Cardiac muscle cell (in vitro differentiated cells and primary cell): ENCODE results near the gene MAPK1. TPM values are rescaled to one million over a fixed set of nuclear protein-coding genes. Genes with fewer than 3 reads are reported as not detected.
"Not testable (repeated sequence)": the region's sequence is repeated elsewhere in the genome, so short reads cannot be mapped to it uniquely, and the experiment has no call there.

Experiments
- DNase-seq, 2 donors: peaks; one replicate each; pipeline versions ENCODE4 v3.0.0 to v3.0.0-alpha.2; 2010 to 2017; ENCODE audit warnings: low read depth in 1 of 2, low spot score in 1 of 2
- H3K27ac ChIP-seq: fragments of 200-600 bp; sonication (generic); 2 replicates; pipeline ENCODE4 v1.5.1; 2016
- H3K27me3 ChIP-seq: fragments of 200-600 bp; sonication (generic); 2 replicates; pipeline ENCODE4 v1.6.0; 2016; ENCODE audit warnings: control low read depth
- H3K36me3 ChIP-seq: fragments of 200-600 bp; sonication (generic); 2 replicates; pipeline ENCODE4 v1.5.1; 2016; ENCODE audit warnings: control low read depth
- H3K4me1 ChIP-seq: fragments of 200-600 bp; sonication (generic); 2 replicates; pipeline ENCODE4 v1.8.1; 2017; ENCODE audit warnings: low read depth, mild to moderate bottlenecking, mixed run types
- H3K4me3 ChIP-seq: fragments of 200-600 bp; sonication (generic); 2 replicates; pipeline ENCODE4 v1.5.1; 2016; ENCODE audit warnings: mild to moderate bottlenecking
- H3K9me3 ChIP-seq: fragments of 200-600 bp; sonication (generic); 2 replicates; pipeline ENCODE4 v1.5.1; 2017; ENCODE audit warnings: low read depth, mild to moderate bottlenecking, control low read depth
- polyA plus RNA-seq: library from polyadenylated mRNA; unstranded; fragments of >200 nt; fragmentation: Nextera tagmentation; extraction: Ambion mirVana; gene quantifications from 2 replicates; pipeline ENCODE4 v1.2.1, GENCODE V29; 2016
- total RNA-seq: library from RNA; depleted of rRNA; stranded (reverse); fragments of >200 nt; gene quantifications from 2 replicates; pipeline ENCODE4 v1.2.3, GENCODE V29; 2016
- TF ChIP-seq, protein P1 (sequence below): IDR thresholded peaks from 2 replicates; pipeline ENCODE4 v1.5.1; 2012; ENCODE audit warnings: low read depth, mild to moderate bottlenecking, low read length

MAPK1 gene
- total and polyA plus RNA-seq, 2 experiments from 2014 or later, result 32.7 to 72.1 TPM

DNA sequence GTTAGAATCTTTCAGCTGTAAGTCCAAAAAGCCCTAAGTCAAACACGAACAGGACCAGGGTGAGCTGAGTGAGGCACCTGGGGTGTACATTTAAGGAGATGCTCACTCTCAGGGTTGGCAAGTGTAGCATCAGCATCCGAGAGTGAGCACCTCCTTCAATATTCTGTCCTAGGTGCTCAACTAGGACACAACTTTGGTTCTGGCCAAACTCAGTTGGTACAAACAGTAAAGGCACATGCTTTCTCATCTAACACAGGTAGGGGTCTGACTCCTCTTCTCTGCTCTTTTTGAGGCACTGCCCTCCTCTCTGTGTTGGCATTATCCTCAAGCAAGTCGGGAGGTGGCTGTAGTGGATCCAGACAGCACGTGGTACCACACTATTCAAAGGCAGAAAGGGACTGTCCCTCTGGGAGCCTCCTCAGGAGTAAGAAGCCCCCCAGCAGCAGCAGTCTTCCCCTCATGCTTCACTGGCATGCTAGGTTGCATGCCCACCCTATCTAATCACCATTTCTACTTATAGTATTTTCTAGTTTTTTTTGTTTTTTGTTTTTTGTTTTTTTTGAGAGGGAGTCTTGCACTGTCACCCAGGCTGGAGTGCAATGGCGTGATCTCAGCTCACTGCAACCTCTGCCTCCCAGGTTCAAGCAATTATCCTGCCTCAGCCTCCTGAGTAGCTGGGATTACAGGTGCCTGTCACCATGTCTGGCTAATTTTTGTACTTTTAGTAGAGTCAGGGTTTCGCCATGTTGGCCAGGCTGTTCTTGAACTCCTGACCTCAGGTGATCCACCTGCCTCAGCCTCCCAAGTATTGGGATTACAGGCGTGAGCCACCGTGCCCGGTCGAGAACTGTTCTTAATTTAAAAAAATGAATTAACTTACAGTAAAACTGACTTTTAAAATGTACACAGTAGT lies 14.7 kb upstream of the MAPK1 start:
- TF ChIP-seq, protein P1, sequence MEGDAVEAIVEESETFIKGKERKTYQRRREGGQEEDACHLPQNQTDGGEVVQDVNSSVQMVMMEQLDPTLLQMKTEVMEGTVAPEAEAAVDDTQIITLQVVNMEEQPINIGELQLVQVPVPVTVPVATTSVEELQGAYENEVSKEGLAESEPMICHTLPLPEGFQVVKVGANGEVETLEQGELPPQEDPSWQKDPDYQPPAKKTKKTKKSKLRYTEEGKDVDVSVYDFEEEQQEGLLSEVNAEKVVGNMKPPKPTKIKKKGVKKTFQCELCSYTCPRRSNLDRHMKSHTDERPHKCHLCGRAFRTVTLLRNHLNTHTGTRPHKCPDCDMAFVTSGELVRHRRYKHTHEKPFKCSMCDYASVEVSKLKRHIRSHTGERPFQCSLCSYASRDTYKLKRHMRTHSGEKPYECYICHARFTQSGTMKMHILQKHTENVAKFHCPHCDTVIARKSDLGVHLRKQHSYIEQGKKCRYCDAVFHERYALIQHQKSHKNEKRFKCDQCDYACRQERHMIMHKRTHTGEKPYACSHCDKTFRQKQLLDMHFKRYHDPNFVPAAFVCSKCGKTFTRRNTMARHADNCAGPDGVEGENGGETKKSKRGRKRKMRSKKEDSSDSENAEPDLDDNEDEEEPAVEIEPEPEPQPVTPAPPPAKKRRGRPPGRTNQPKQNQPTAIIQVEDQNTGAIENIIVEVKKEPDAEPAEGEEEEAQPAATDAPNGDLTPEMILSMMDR, result no peak
- no peaks in the 10 kb centered on the region for H3K9me3 ChIP-seq

DNA sequence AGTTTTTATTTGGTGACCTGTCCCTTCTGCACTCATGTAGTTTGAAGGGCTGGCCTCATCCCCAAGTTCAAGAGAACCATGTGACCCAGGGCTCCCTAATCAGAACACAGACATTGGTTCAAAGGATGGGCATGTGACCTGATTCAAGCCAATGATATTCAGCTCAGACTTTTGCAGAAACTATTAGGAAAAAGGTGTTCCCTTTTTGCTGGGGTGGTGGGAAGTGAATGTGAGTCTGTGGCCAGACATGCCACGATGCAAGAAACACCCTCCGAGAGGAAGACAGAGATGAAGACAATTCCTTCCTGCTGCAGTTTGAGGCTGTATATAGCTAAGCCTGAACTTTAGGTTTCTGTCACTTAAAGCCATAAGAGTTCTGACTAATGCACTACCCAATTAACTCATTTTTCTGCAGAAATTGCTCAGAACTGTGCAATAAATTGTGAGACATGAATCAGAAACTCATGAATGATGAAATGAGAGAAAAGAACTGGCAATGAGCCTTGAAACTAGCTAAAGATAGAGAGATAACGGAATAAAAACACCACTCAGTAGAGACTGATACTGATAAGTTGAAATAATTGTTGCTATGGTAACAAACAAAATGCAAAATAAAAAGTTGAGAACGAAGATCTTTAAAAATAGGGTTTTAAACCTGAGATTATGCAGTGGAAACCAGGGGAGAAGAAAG lies 9.2 kb upstream of the MAPK1 start:
- peak in 1 of 2 donors; percentile 80 for DNase-seq
- H3K4me1 ChIP-seq, result no peaks in the 10 kb centered on the region
- H3K27me3 ChIP-seq, result no peaks in the 10 kb centered on the region
- H3K4me3 ChIP-seq, result no peak overlapping the region
- no peaks in the 10 kb centered on the region for H3K9me3 ChIP-seq
- no peak overlapping the region for H3K27ac ChIP-seq
- no peaks in the 10 kb centered on the region for H3K36me3 ChIP-seq
- TF ChIP-seq, protein P1, result no peak

More for the DNA sequence above, 14.7 kb upstream of the MAPK1 start:
- H3K4me1 ChIP-seq, result no peaks in the 10 kb centered on the region
- DNase-seq, result no peak
- no peak overlapping the region for H3K27ac ChIP-seq
- no peaks in the 10 kb centered on the region for H3K36me3 ChIP-seq
- H3K4me3 ChIP-seq, result no peak overlapping the region
- no peaks in the 10 kb centered on the region for H3K27me3 ChIP-seq

DNA sequence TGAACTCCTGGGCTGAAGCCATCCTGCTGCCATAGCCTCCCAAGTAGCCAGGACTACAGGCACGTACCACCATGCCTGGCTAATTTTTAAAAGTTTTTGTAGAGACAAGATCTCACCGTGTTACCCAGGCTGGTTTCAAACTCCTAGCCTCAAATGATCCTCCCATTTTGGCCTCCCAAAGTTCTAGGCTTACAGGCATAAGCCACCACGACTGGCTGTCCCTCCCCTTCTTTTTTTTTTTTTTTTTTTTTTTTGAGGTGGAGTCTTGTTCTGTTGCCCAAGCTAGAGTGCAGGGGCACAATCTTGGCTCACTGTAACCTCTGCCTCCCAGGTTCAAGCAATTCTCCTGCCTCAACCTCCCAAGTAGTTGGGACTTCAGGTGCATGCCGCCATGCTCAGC lies 7.5 kb upstream of the MAPK1 start:
- DNase-seq, result not testable (repeated sequence)

DNA sequence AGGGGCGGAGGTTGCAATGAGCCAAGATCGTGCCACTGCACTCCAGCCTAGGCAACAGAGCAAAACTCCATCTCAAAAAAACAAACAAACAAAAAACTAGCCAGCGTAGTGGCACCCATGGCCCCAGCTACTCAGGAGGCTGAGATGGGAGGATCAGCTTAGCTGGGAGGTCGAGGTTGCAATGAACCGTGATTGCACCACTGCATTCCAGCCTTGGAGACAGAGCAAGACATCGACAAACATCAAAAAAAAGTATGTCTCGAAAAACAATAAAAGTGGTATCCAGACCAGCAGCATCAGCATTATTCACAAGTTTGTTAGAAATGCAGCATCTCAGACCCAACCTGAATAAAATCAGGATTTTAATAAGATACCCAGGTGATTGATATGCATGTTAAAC lies 6.2 kb upstream of the MAPK1 start:
- Histone ChIP-seq H3K4me3 (no peak overlapping the region), H3K4me1 (no peaks in the 10 kb centered on the region), H3K36me3 (no peaks in the 10 kb centered on the region), H3K27ac (no peak overlapping the region), H3K27me3 (no peaks in the 10 kb centered on the region), H3K9me3 (no peaks in the 10 kb centered on the region)
- TF ChIP-seq, protein P1, result no peak
- no peak for DNase-seq

More for the DNA sequence above, 7.5 kb upstream of the MAPK1 start:
- not testable (repeated sequence) for H3K4me3 ChIP-seq, H3K36me3 ChIP-seq, H3K9me3 ChIP-seq, H3K27me3 ChIP-seq, H3K27ac ChIP-seq, H3K4me1 ChIP-seq

DNA sequence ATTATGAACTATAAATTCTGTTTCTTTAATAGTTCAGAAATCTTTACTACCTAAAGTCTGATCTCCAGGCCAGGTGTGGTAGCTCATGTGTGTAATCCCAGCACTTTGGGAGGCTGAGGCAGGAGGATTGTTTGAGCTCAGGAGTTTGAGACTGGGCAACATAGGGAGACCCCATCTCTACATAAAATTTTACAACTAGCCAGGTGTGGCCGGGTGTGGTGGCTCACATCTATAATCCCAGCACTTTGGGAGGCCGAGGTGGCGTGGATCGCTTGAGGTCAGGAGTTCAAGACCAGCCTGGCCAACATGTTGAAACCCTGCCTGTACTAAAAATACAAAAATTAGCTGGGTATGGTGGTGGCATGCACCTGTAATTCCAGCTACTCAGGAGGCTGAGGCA lies 5.3 kb upstream of the MAPK1 start:
- DNase-seq, H3K27ac ChIP-seq, H3K9me3 ChIP-seq, H3K27me3 ChIP-seq, H3K4me3 ChIP-seq, H3K4me1 ChIP-seq, H3K36me3 ChIP-seq: not testable (repeated sequence)

GRCh38 chr22:21868651-21869050 lies 1.2 kb upstream of the MAPK1 start:
- H3K9me3 ChIP-seq, result no peaks in the 10 kb centered on the region
- no peaks in the 10 kb centered on the region for H3K36me3 ChIP-seq
- no peak for DNase-seq
- peaks cover 25% of the 10 kb centered on the region for H3K4me1 ChIP-seq
- no peaks in the 10 kb centered on the region for H3K27me3 ChIP-seq
- no peak overlapping the region for H3K4me3 ChIP-seq
- no peak overlapping the region for H3K27ac ChIP-seq
- TF ChIP-seq, protein P1, result no peak
